Bronchial epithelial cell (primary cell): Measurements from ENCODE around the gene LIMD2. TPM values are rescaled to one million over a fixed set of nuclear protein-coding genes. Genes with fewer than 3 reads are reported as not detected.

ENCODE experiments used
- DNase-seq: peaks from one replicate; pipeline ENCODE4 v3.0.0-alpha.2; 2010; ENCODE audit warnings: low read depth
- FAIRE-seq: peaks from 2 replicates; lab custom pipeline; 2011; peaks lifted over from hg19 to GRCh38; lab: Jason Lieb, UNC
- H3K27me3 ChIP-seq: 2 replicates; pipeline ENCODE4 v1.5.1; 2011; ENCODE audit warnings: low read length; ENCODE audit not compliant: control insufficient read depth, insufficient read depth
- H3K36me3 ChIP-seq: 2 replicates; pipeline ENCODE4 v1.5.1; 2011; ENCODE audit warnings: low read length; ENCODE audit not compliant: control insufficient read depth, insufficient read depth
- H3K4me3 ChIP-seq: 2 replicates; pipeline ENCODE4 v1.5.1; 2011; ENCODE audit warnings: mild to moderate bottlenecking, low read depth, low read length, control low read depth
- total RNA-seq: library from RNA; depleted of rRNA; stranded (reverse); fragments of >200 nt; gene quantifications from 2 replicates; pipeline ENCODE4 v1.2.1, GENCODE V29; 2014
- TF ChIP-seq, protein P1 (sequence below): IDR thresholded peaks from 2 replicates; pipeline ENCODE4 v1.5.1; 2011; ENCODE audit warnings: mild to moderate bottlenecking, moderate library complexity, low read length, control low read depth, inconsistent platforms; ENCODE audit not compliant: insufficient read depth, severe bottlenecking

The LIMD2 gene
- total RNA-seq, 1 donor from 2014 or later = 0.53 TPM

GRCh38 chr17:63698886-63699637 is 863 bp downstream of the LIMD2 start:
- Histone ChIP-seq H3K36me3 (no peaks in the 10 kb centered on the region), H3K27me3 (no peaks in the 10 kb centered on the region), H3K4me3 (peak overlapping the region; percentile 18)
- no peak for FAIRE-seq
- DNase-seq = no peak
- TF ChIP-seq, protein P1, sequence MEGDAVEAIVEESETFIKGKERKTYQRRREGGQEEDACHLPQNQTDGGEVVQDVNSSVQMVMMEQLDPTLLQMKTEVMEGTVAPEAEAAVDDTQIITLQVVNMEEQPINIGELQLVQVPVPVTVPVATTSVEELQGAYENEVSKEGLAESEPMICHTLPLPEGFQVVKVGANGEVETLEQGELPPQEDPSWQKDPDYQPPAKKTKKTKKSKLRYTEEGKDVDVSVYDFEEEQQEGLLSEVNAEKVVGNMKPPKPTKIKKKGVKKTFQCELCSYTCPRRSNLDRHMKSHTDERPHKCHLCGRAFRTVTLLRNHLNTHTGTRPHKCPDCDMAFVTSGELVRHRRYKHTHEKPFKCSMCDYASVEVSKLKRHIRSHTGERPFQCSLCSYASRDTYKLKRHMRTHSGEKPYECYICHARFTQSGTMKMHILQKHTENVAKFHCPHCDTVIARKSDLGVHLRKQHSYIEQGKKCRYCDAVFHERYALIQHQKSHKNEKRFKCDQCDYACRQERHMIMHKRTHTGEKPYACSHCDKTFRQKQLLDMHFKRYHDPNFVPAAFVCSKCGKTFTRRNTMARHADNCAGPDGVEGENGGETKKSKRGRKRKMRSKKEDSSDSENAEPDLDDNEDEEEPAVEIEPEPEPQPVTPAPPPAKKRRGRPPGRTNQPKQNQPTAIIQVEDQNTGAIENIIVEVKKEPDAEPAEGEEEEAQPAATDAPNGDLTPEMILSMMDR = no peak

DNA sequence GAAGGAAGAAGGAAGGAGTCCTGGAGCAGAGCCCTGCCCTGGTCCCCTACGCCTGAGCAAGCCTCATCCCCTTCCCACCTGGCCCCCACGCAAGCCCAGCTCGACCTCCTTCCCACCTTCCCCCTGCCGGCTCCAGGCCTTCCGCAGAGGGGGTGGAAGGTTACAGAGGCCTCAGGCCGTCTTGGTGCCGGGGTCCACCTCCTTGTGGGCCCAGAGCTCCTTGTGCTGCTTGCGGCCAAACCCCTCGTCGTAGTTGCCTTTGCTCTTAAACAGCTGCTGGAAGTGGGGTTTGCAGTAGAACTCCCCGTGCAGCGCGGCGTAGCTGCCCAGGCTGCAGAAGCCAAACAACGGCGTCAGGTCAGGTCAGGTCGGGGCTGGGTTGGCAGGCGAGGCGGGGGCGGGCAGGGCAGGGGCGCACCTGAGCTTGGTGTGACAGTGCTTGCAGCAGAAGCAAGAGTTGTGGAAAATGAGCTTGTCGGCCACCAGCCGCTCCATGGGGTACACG is 1.5 kb downstream of the LIMD2 start:
- no peaks in the 10 kb centered on the region for H3K27me3 ChIP-seq
- no peak overlapping the region for H3K4me3 ChIP-seq
- TF ChIP-seq, protein P1 = no peak
- DNase-seq = no peak
- FAIRE-seq = no peak
- no peaks in the 10 kb centered on the region for H3K36me3 ChIP-seq

GRCh38 chr17:63697341-63698286 is 2.3 kb downstream of the LIMD2 start:
- Histone ChIP-seq H3K27me3 (no peaks in the 10 kb centered on the region), H3K4me3 (no peak overlapping the region), H3K36me3 (no peaks in the 10 kb centered on the region)
- FAIRE-seq = peak; percentile 43
- TF ChIP-seq, protein P1 = peak; percentile 76
- DNase-seq = peak; percentile 35

DNA sequence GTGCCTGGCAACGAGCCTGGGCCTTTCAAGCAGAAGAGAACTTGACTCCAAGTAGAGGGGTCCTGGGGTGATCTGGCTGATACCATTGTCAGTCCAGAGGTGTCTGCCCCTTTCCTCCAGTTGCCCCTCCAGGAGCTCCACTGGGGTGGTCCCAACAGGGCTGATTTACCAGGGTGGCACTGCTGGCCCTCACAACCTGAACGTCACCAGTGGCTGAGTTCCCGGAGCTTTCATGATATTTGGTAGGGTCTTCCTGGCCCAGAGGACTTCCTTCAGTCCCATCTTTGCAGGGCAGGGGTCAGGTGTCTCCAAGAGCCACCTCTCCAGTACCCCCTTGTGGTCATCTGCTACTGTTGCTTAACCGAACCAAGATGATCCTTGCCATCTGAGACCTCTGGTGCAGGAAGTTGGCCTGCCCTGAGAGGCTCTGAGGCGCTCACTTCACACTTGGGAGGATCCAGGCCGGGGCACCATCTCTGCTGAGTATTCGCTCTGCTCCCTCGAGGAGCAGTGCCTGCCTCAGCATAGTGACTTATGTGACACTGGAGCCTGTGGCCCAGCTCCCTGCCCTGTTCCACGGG is 3.5 kb downstream of the LIMD2 start:
- Histone ChIP-seq H3K27me3 (no peaks in the 10 kb centered on the region), H3K4me3 (no peak overlapping the region), H3K36me3 (no peaks in the 10 kb centered on the region)
- FAIRE-seq (no peak), DNase-seq (peak; percentile 13)
- TF ChIP-seq, protein P1 = peak; percentile 31

DNA sequence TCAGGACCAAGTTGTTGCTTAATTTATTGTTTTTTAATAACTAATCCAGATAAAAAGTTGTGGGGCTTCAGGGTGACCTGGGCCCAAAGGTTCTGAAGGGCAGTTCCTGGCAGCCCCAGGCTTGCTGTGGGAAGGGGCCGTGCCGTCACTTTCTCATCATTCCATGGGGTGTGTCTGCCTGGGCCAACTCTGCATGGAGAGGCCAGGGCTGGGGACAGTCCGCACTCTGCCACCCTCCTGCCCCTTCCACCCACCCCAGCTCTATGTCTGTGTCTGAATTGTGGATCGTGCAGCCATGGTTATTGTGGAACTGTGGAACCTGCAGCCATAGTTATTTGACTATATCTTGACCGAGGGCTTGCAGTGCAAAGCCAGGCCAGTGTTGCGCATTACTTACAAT is 4.0 kb downstream of the LIMD2 start:
- DNase-seq (no peak), FAIRE-seq (no peak)
- no peak overlapping the region for H3K4me3 ChIP-seq
- TF ChIP-seq, protein P1 = no peak
- H3K36me3 ChIP-seq = no peaks in the 10 kb centered on the region
- no peaks in the 10 kb centered on the region for H3K27me3 ChIP-seq
